Measurements from ENCODE around the gene TGFBR3L. TPM values are rescaled to one million over a fixed set of nuclear protein-coding genes. Genes with fewer than 3 reads are reported as not detected.

The TGFBR3L gene
- total and polyA plus RNA-seq, 2 of the 13 experiments (the other 11 are each of a cell fraction or from before 2014, with no cell fraction given) = 0.20 to 1.0 TPM

- no peak for TF ChIP-seq ZNF281 (CRISPR knock-in tag; IDR thresholded peaks at IDR 0.05; ENCODE audit: borderline replicate concordance)
- no peak for TF ChIP-seq HOXA7 (CRISPR knock-in tag; IDR thresholded peaks at IDR 0.05)
- no peak for TF ChIP-seq KDM5B (CRISPR knock-in tag; IDR thresholded peaks at IDR 0.05; ENCODE audit: borderline replicate concordance)
- no peak for TF ChIP-seq KIAA2018 (CRISPR knock-in tag; IDR thresholded peaks at IDR 0.05; ENCODE audit: borderline replicate concordance)
- no peak for TF ChIP-seq ARNT2 (CRISPR knock-in tag; IDR thresholded peaks at IDR 0.05; ENCODE audit: low read depth)
- no peak for TF ChIP-seq RCOR2 (CRISPR knock-in tag; IDR thresholded peaks at IDR 0.05)
- TF ChIP-seq RARG (CRISPR knock-in tag; IDR thresholded peaks at IDR 0.05; ENCODE audit: low read depth) = no peak
Measured at GRCh38 chr19:7930765-7931164, 16.1 kb downstream of the TGFBR3L start (continued).

Measured in HepG2 (cell line).